Adipose tissue (tissue), 3 donors: Measurements from ENCODE around the gene POLR2L. TPM values are rescaled to one million over a fixed set of nuclear protein-coding genes. Genes with fewer than 3 reads are reported as not detected.

Experiments used
- H3K27ac ChIP-seq: one replicate; pipeline ENCODE4 v1.5.1; 2013; ENCODE audit warnings: low read depth, low read length
- WGBS, 3 donors: extraction: QIAGEN DNeasy Blood & Tissue Kit; methylation state at CpG; one replicate each; pipeline ENCODE4 v1.1.7; 2013; 5-methylcytosine and 5-hydroxymethylcytosine counted together
- polyA plus RNA-seq, 3 donors: library from polyadenylated mRNA; stranded (reverse); fragments of 200-250 nt; gene quantifications; one replicate each; pipeline ENCODE4 v1.2.3, GENCODE V29; 2013
- donor health status: healthy with polysubstance abuse.
- donor health status: Bipolar disorder and iron deficiency.
- donor health status: healthy.

The POLR2L gene
- polyA plus RNA-seq, 3 donors: 126 to 454 (median 290) TPM

GRCh38 chr11:859394-860131 is 17.2 kb upstream of the POLR2L start:
- WGBS, 3 donors: 46 to 60% (median 58%) methylated on average over 20 to 31 of the region's 31 CpGs
- no peak overlapping the region for H3K27ac ChIP-seq

GRCh38 chr11:858762-859339 is 16.5 kb upstream of the POLR2L start:
- H3K27ac ChIP-seq: no peak overlapping the region
- WGBS, 3 donors: 82 to 89% (median 87%) methylated on average over 31 to 37 of the region's 37 CpGs

GRCh38 chr11:858053-858761 is 15.9 kb upstream of the POLR2L start:
- no peak overlapping the region for H3K27ac ChIP-seq
- WGBS, 3 donors: 82 to 84% (median 82%) methylated on average over 24 to 27 of the region's 27 CpGs

- H3K27ac ChIP-seq: no peak overlapping the region
- 64 to 81% (median 73%) methylated on average over 8 of the region's 8 CpGs for WGBS, 3 donors
Observed at GRCh38 chr11:856397-856796, 14.1 kb upstream of the POLR2L start.

- WGBS, 3 donors: 88 to 93% (median 91%) methylated on average over 12 of the region's 12 CpGs
- H3K27ac ChIP-seq: no peak overlapping the region
Observed at GRCh38 chr11:855796-856195, 13.5 kb upstream of the POLR2L start.

GRCh38 chr11:855330-855674 is 13.0 kb upstream of the POLR2L start:
- WGBS, 3 donors: 86 to 92% (median 90%) methylated on average over 6 to 7 of the region's 7 CpGs
- H3K27ac ChIP-seq: no peak overlapping the region

GRCh38 chr11:854601-855329 is 12.4 kb upstream of the POLR2L start:
- WGBS, 3 donors: 80 to 89% (median 89%) methylated on average over 19 to 20 of the region's 20 CpGs
- H3K27ac ChIP-seq: no peak overlapping the region

- no peak overlapping the region for H3K27ac ChIP-seq
- WGBS, 3 donors: 89 to 94% (median 92%) methylated on average over 24 to 27 of the region's 27 CpGs
Observed at GRCh38 chr11:853682-854448, 11.5 kb upstream of the POLR2L start.

GRCh38 chr11:852762-853161 is 10.4 kb upstream of the POLR2L start:
- 78 to 80% (median 80%) methylated on average over 11 to 15 of the region's 15 CpGs for WGBS, 3 donors
- H3K27ac ChIP-seq: no peak overlapping the region

GRCh38 chr11:850775-851763 is 8.7 kb upstream of the POLR2L start:
- no peak overlapping the region for H3K27ac ChIP-seq
- WGBS, 3 donors: 72 to 82% (median 79%) methylated on average over 27 to 28 of the region's 28 CpGs

- H3K27ac ChIP-seq: no peak overlapping the region
- WGBS, 3 donors: 32 to 44% (median 40%) methylated on average over 70 to 97 of the region's 97 CpGs
Observed at GRCh38 chr11:849951-850774, 7.8 kb upstream of the POLR2L start.

GRCh38 chr11:849104-849824 is 6.9 kb upstream of the POLR2L start:
- no peak overlapping the region for H3K27ac ChIP-seq
- WGBS, 3 donors: 5 to 19% (median 18%) methylated on average over 30 to 70 of the region's 71 CpGs

- no peak overlapping the region for H3K27ac ChIP-seq
- WGBS, 3 donors: 32 to 39% (median 34%) methylated on average over 14 of the region's 14 CpGs
Observed at GRCh38 chr11:848380-848931, 6.1 kb upstream of the POLR2L start.

GRCh38 chr11:847876-848275 is 5.5 kb upstream of the POLR2L start:
- H3K27ac ChIP-seq: no peak overlapping the region
- 74 to 83% (median 77%) methylated on average over 17 to 18 of the region's 18 CpGs for WGBS, 3 donors

GRCh38 chr11:846496-847098 is 4.3 kb upstream of the POLR2L start:
- no peak overlapping the region for H3K27ac ChIP-seq
- WGBS, 3 donors: 71 to 83% (median 71%) methylated on average over 11 of the region's 11 CpGs
